ENCODE measurements around the gene ST6GALNAC2.
A peak's percentile ranks its signal among the peaks of the same experiment; 100 is the strongest.
"Not testable (repeated sequence)": the region's sequence is repeated elsewhere in the genome, so short reads cannot be mapped to it uniquely, and the experiment has no call there.

The ST6GALNAC2 gene

DNA sequence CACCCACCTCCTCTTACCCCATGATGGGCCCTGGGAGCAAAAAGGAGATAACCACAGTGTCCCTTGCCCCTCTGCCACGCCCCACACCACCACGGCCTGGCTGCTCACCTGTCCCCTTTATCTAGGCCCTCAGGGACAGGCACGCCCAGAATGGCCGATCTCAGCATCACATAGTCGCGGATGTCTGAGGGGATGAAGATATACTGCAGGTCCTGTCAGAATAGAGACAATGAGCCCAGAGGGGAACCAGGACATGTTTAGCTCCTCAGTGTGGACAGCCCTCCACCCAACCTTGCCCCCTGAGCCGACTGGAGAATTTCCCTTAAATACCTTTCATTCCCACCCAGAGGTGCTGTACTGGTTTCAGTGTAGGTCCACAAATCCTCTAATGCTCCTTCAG lies 15.2 kb downstream of the ST6GALNAC2 start:
- no peak for DNase-seq

DNA sequence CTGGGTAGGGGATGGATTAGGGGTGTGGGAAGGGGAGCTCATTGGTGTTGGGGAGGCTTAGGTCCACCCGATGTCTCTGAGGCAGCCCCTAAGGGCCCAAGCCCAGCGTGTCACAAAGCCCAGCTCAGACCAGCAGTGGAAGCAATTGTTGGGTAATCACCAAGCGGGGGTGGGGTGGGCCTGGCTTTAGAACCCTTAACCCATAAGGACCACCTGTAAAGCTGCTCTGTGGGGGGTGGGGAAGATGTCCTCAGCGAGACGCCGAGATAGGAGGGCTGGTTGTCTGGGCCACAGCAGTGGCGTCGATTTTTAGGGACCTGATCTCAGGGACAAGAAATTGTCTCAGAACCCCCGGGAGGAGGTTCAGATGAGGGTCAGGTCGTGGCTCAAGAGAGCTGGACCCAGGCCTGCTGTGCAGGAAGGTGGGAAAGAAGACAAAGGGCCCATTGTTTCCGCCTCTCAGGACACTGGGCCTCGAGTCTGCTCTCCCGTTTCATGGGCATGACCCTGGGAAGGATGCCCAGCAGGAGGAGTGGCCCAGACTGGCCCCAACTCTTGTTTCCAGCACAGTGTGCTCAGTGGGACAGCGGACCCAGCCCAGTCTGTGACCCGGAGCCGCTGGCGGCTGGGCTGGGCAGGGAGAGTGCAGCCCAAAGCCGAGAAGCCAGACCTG lies 15.9 kb downstream of the ST6GALNAC2 start:
- no peak for DNase-seq

DNA sequence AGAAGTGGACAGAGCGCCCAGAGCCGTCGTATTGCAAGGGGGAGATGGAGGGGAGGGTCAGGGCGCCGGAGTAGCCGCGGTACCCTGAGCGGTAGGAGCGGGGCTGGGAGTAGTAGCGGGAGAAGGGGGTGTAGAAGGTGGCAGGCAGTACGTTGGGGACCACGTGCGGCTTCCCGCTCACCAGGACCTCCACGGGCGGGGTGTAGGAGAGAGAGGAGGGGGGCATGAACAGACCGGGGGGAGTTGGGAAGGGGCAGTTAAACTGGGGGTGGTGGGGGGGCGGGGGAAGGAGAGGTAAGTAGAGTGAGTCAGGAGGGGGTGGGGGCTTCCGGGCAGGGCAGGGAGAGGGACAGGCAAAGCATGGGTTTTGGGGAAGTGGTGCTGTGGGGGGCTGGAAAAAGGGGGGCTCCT lies 16.8 kb downstream of the ST6GALNAC2 start:
- DNase-seq: no peak

DNA sequence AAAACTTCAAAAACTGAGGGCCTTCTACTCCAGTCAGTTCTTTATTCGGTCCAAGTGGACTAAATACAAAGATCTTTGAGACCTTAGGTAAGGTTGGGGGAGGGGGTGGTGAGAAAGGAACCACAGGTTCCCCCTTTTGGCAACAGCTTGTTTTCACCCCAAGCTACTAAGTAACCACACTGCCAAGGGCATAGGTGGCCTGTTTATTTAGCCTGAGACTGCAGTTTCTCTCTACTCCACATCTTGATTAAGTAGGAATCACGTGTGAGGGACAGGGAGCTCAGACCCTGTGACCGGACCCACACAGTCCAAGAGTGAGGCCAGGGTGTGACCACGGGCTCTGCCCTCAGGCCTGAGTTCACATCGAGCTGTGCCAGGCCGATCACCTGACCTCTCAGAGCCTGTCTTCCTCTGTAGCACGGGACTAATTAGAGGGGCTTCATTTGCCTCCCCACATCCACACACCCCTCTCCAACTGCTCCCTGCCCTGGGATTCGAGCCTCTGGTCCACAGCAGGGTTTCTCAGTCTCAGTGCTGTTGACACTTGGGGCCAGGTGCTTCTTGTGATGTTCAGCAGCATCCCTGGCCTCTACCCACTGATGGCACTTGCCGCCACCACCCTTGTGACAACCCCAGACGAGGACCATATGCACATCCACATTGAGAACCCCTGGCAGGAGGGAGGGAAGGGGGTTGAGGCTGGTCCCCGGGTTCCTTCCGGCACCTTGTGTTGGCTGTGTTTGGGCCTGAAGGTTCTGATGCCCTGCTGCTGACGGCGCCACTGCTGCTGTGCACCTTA lies 17.8 kb downstream of the ST6GALNAC2 start:
- DNase-seq: no peak

DNA sequence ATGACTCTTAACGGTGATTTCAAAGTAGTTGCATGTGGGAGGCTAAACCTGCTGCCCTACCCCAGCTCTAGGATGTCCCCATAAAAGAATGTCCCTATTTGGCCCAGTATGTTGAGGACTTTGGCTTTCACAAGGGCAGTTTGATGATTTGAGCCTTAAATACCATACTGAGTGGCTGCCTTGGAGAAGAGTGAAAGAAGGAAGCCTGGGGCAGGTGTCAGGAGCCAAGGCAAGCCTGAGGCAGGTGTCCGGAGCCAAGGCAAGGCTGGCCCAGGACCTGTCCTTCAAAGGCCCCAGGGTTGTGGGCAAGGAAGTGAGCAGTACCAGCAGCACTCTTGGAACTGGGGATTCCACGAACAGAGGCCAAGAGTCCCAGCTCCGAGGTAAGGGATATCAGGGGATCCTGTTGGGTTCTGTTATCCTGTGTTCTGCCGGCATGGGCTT lies 18.6 kb downstream of the ST6GALNAC2 start:
- no peak for DNase-seq

DNA sequence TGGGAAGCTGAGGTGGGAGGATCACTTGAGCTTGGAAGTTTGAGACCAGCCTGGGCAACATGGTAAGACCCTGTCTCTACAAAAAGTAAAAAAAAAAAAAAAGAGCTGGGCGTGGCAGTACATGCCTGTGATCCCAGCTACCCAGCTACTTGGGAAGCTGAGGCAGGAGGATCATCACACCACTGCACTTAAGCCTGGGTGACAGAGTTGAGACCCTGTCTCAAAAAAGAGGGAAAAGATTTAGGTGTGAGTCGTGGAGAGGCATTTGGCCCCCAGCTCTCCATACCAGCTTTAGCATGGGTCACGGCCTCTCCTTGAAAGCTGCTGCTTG lies 19.1 kb downstream of the ST6GALNAC2 start:
- DNase-seq: no peak

DNA sequence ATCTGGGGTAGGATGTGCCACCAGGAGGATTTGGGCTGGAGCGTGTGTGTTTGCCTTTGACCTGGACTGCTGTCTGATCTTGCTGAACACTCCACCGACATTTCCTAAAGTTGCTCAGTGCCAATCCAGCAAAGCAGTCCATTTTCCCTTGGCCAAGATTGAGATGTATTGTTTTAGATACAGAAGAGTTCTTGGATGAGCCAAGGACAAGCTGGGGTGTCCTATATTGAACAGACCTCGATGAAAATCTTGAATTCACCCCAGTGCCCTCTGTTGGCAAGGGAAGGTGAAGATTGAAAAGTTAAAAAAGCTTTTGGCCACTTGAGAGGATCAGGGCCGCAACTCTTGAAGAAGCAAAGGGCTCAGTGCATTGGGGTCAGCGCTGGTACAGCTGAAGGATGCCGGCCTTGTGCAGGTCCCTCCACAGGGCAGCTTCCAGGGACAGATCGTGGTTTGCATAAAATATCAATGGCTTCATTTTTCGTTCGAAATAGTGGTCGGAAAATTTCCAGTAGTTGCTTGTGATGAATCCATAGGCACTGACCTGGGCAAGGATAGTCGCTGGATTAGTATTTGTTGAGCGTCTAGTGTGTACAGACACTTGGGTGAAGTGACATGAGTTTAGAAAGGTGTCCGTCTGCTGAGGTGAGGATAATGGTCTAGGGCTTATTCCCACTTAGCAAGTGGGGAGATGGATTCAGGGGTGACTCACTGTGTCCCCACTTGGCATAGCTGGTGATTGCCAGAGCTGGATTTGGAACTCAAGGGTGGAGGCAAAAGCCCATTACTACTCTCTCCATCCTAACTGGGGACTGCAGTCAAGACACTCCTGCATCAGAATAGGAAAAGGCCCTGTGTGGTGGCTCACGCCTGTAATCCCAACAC lies 19.7 kb downstream of the ST6GALNAC2 start:
- DNase-seq: no peak

DNA sequence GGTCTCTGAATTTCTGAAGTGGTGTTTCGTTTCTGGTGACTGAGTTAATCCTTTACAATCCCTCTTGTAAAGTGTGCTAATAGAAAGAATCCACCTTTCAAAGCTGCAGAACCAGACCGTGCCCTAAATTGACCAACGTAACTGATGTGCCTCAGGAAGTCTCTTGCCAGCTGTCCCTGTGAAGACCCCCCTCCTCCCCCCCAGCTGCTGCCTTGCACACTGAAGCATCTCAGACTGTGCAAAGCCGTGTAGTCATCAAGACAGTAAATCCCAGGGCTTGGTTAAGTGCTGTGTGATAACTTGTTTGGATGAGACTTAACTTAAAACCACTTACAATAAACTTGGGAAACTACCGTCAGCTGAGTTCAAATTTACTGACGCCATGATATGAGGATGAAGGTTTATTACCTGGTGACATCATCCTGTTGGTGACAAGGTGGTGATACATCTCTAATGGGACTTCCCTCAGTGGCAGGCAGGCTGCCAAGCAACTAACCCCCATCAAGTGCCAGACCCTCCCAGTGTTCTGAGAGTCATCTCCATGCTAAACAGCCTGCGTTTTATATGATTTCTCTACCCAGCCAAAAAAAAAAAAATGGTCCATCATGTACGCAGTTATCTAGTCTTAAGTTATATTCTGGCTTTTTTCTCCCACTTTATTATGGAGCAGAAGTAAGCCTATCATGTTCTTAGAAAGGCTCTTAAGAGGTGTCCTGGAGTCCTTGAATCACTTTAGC lies 20.5 kb downstream of the ST6GALNAC2 start:
- not testable (repeated sequence) for DNase-seq

DNA sequence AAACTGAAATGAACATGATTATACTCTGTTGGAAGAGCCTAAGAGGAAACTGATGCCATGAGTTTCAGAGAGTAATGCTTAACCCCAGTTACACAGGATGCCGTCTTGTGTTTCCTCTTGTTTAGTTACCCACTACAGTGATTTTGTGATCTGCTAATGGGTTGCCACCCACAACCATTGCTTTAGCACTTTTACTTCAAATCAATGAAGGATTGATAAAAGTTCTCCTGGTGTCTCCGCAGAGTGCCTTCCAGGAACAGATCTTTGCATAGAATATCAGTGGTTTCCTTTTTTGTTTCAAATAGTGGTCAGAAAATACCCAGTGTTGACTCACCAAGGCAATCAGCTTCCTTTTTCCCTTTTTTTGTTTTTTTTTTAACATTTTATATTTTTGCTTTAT lies 22.3 kb downstream of the ST6GALNAC2 start:
- DNase-seq: not testable (repeated sequence)

DNA sequence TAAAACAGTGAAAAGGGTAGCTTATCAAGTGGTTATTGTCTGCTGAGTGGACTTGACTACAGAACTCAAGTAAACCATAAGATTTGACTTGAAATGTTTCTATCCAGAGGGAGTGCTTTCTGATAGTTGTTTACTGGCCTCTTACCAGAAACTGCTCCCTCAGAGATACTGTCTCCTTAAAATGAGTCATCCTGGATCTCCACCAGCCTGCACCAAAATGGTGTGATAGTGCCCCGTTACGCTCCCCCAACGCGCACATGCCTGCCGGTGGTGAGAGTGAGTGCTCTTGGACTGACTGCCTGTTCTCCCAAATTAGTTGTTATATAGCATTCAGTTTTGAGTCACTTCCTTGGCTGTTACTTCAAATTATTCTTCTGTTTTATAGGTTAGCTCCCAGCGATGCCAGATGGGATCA lies 22.9 kb downstream of the ST6GALNAC2 start:
- DNase-seq: no peak

DNA sequence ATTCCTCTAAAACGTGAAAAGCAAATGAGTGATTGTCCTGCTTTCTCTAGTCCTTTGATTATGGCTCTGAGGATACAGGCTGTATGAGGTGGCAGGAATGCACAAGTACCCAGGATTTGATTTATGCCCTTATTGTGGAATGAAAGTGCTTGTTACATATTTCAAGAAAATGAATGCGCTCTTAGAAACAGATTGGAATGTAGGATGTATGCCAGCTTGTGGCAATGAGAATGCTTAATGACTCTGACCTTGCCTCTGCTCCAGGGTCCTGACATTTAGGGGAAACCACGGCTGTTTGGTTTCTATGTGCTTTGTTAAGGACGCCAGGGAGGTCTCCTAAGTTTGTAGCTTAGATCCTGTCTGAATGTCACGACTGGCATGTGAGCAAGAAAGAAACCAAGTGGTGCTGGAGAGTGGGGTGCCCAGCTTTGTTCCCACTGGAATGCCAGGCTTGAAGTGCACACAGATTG lies 23.8 kb downstream of the ST6GALNAC2 start:
- no peak for DNase-seq

DNA sequence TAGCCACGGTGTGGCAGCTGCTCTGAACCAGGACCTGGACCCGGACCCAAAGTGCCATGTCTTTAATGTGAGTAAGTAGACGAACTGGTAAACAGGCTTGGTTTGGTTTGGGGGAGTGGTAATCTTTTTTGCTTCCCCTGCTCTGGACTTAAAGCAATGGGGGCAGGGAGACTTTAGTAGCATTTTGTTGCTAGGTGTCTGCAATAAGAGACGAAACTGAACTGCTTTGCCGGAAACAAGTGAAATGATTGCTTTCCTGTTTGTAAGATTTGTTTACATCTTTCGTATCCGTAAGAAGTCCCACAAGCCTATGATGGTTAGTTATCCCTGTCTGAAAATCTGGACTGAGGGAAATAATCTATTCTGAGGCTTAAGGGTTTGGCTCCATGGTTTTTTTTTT lies 24.3 kb downstream of the ST6GALNAC2 start:
- no peak for DNase-seq

DNA sequence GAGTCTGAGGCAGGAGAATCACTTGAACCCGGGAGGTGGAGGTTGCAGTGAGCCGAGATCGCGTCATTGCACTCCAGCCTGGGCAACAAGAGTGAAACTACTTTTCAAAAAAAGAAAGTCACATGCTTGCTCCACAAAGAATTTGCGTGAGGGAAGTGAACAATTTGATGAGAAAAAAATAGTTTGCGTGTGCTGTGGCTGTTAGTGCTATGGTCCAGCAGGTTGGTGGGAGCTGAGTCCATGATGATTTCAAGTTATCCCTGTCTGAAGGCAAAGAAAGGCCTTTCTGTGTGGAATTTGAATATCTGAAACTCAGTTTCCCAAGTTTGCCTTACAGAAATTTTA lies 24.8 kb downstream of the ST6GALNAC2 start:
- no peak for DNase-seq

DNA sequence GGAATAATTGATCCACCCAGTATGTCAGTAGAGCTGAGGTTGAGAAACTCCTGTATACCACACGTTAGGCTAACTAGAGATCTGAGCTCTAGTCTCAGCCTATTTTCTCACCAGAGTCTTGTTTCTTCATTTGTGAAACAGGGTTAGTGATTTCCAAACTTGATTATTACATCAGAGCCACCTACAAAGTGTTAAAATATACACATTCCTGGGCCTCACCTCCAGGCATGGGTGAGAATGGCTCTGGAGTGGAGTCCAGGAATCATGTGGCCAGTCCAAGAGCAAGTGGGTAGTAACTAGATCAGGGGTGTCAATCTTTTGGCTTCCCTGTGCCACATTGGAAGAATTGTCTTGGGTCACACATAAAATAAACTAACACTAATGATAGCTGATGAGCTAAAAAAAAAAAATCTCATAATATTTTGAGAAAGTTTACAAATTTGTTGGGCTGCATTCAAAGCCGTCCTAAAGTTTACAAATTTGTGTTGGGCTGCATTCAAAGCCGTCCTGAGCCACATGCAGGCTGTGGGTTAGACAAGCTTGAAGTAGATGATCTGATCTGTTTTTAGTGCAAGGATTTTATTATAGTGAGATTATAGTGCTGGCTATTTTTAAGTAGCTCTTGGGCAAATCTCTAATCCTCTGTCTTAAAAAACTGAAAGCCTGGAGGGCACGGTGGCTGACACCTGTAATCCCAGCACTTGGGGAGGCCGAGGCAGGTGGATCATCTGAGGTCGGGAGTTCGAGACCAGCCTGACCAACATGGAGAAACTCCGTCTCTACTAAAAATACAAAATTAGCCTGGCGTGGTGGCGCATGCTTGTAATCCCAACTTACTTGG lies 25.4 kb downstream of the ST6GALNAC2 start:
- no peak for DNase-seq

DNA sequence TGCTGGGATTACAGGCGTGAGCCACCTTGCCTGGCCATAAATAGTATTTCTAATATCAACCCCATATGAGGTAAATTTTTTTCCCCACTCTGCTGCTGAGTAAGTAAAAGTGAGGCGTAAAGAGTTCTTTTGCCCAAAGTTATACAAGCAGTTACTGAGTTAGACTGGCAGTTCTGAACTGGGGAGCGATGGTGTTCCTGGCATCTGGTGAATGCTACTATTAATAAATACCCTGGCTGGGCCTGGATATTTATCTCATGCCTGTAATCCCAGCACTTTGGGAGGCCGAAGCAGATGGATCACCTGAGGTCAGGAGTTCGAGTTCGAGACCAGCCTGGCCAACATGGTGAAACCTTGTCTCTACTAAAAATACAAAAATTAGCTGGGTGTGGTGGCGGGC lies 26.2 kb downstream of the ST6GALNAC2 start:
- not testable (repeated sequence) for DNase-seq

DNA sequence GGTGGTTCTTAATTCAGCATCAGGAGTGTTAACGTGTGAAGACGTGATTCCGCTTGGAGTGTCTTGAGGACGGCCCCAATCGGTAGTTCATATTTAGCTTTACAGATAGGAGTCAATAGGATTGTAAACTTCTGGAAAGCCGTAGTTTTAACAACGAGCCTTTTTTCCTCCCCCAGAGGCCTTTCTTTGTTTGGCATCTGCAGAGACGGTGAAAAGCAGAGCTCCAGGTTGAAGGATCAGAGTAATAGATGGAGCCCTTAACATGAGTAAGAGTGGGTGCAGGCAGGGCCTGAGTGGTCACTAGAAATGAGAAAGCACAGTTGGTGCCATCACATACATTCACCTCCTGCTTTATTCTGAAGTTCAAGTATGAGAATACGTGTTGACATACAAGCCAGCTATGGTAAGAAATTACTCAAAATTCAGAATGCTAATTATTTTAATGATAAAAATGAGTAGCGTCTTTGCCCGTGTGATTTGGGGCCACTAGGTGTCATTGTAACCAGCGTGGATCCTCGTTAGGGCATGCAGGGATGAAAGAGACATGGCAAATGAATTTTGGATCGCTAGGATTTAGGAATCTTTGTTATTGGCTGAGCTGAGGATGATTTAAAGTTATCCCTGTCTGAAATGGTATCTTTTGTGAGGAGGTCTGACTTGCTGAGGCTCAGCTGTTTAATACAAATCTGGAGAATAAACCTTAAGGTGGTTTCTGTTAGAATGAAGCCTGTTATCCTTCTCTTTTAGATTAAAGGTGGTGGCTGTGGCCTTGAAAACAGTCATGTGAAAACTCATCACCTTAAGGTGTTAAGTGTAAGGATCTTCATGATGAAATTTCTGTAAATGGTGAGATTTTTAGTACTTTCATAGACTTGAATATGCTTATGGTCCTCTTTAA lies 27.2 kb downstream of the ST6GALNAC2 start:
- DNase-seq: no peak

DNA sequence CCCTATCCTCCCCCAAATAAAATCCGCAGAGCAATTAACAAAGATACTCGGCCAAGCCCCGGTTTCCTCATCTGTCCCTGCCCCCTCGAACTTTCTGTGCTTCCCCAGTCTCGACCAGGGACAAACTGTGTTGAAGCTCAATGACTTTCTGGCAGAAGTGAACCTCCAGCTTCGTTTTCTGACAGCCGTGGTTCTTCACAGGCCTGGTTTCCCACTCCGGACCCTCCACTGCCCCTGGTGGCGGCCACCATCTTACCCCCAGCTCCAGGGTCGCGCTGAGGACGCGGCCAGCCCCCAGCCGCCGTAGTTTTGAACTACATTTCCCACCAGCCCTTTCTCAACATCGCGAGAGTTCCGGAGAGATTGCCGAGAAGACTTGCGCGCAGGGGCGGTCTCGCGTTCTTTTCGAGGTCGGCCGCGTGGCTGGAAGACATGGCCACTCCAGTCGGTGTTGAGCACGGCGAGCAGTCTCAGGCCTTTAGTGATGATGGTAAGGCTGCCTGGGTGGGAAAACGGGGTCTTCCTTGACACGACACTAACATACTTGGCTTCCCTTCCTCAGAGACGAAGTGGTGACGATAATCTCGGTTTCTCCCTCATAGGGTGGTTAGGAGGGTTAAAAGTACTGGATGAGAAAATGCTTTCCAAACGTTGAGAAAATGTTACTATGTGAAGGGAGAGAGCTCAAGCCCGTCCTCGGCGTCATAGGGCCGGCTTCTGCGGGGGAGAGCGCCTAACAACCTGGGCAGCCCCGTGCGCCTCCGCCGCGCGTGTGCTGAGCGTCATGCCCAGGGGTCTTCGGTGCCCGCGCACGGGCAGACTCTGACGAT lies 28.1 kb downstream of the ST6GALNAC2 start:
- DNase-seq: peak; percentile 81

DNA sequence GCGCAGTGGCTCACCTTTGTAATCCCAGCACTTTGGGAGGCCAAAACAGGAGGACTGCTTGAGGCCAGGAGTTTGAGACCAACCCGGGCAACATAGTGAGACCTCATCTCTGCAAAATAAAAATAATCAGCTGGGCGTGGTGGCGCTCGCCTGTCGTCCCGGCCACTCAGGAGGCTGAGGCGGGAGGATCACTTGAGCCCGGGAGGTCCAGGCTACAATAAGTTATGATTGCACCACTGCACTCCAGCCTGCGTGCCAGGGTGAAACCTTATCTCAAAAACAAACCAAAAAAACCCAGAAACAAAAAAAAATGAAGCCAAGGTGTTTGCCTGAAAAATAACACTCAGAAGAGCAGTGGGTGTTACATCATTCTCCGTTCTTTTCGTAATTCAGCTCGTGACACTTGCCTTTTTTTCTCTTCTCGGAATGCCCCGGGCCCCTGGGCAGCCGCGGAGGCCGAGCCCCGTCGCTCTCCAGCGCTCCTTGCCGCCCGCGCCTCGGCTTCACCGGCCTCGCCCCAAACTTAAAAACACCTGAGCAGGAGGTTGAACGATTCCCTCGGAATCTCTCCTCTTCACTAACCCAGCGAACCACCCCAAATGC lies 28.8 kb downstream of the ST6GALNAC2 start:
- no peak for DNase-seq

DNA sequence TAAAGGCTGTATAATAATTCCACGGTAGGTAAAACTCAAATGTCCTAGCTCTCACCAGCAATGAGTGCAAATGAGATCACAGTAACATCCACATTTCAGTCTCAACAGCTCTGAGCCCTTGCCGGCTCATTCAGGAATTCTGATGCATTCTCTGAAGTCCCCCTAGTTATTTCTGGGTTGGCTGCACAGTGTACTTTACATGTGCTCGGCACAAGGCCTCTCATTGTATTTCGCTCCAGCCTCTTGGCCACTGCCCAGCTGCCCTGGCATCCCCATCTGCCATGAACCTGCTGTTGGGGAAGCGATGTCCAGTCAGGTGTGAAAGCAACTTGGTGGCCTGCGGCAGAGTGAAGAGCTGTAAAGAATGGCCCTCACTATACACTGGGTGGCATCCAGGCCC lies 31.5 kb downstream of the ST6GALNAC2 start:
- DNase-seq: no peak
